SK-N-SH (cell line): Measurements from ENCODE around the gene MX2.

Experiments
- ELF1 ChIP-seq: IDR thresholded peaks from 2 replicates; pipeline ENCODE4 v1.4.0; 2012
- EP300 ChIP-seq, 2 experiments: IDR thresholded peaks; 2 replicates each; pipeline versions ENCODE4 v1.4.0 to v1.6.1; 2012; ENCODE audit warnings: borderline replicate concordance in 1 of 2, low read depth in 1 of 2, low read length in 1 of 2
- EZH2phosphoT487 ChIP-seq: fragments of 200-600 bp; sonication (generic); IDR thresholded peaks from 2 replicates; pipeline ENCODE4 v1.6.1; 2017; ENCODE audit warnings: low read depth, mixed run types, mild to moderate bottlenecking, antibody characterized with exemption, moderate library complexity, borderline replicate concordance
- FOXM1 ChIP-seq: IDR thresholded peaks from 2 replicates; pipeline ENCODE4 v1.4.0; 2012; ENCODE audit warnings: low read depth, mild to moderate bottlenecking
- GABPA ChIP-seq: IDR thresholded peaks from 2 replicates; pipeline ENCODE4 v1.4.0; 2012; ENCODE audit warnings: low read depth, mild to moderate bottlenecking
- MEF2A ChIP-seq: IDR thresholded peaks from 2 replicates; pipeline ENCODE4 v1.4.0; 2012; ENCODE audit warnings: low read depth, borderline replicate concordance
- POLR2AphosphoS5 ChIP-seq: IDR thresholded peaks from 2 replicates; pipeline ENCODE4 v1.6.1; 2012; ENCODE audit warnings: low read depth, low read length
- SMC3 ChIP-seq: IDR thresholded peaks from 2 replicates; pipeline ENCODE4 v1.6.1; 2012; ENCODE audit warnings: low read depth, low read length, improper control_type of control experiment
- YY1 ChIP-seq: IDR thresholded peaks from 2 replicates; pipeline ENCODE4 v1.4.0; 2012; ENCODE audit warnings: low read depth, mild to moderate bottlenecking
- TF ChIP-seq, protein P1 (sequence below): fragments of 200-600 bp; sonication (generic); IDR thresholded peaks from 2 replicates; pipeline ENCODE4 v1.6.1; 2017; ENCODE audit warnings: antibody characterized with exemption, mild to moderate bottlenecking, moderate library complexity
- TF ChIP-seq, protein P2 (sequence below): fragments of 150-350 bp; IDR thresholded peaks from 2 replicates; pipeline ENCODE4 v1.6.1; 2017; ENCODE audit warnings: antibody characterized with exemption, low read length, low read depth, borderline replicate concordance
- TF ChIP-seq, protein P3 (sequence below): IDR thresholded peaks from 2 replicates; pipeline ENCODE4 v1.4.0; 2012; ENCODE audit warnings: low read depth
- TF ChIP-seq, protein P4 (sequence below): IDR thresholded peaks from 2 replicates; pipeline ENCODE4 v1.6.1; 2012; ENCODE audit warnings: mild to moderate bottlenecking, low read depth, low read length, moderate library complexity

DNA sequence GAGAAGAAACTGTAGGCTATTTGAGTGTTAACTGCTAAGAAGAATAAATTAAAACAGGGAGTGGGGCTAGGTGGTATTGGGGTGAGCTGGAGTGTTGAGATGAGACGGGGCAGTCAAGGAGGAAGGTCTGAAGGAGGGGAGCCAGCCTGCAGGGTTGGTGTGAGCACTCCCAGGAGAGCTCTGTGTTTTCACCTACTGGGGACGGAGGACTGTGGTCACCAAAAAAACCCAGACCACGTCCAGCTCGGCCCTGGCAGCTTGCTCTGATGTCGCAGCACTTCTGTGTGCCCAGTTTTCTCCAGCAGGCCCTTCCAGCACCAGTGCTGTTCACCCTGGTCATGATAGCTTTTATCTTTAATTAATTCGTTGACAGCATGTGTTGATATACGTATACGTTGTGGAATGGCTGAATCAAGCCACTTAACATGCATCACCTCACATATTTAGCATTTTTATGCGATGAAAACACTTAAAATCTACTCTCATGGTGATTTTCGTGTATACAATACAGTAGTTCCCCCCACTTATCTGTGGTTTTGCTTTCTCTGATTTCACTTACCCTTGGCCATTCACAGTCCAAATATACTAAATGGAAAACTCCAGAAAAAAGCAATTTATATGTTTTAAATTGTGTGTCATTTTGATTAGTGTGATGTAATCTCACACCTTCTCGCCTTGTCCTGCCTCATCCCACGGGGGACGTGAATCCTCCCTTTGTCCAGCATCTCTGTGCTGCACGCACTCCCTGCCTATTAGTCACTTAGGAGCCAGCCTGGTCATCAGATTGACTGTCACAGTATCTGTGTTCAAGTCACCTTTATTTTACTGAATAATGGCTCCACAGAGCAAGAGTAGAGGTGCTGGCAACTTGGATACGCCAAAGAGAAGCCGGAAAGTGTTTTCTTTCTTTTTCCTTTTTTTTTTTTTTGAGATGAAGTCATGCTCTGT, 32.9 kb upstream of the MX2 start:
- TF ChIP-seq, protein P1, sequence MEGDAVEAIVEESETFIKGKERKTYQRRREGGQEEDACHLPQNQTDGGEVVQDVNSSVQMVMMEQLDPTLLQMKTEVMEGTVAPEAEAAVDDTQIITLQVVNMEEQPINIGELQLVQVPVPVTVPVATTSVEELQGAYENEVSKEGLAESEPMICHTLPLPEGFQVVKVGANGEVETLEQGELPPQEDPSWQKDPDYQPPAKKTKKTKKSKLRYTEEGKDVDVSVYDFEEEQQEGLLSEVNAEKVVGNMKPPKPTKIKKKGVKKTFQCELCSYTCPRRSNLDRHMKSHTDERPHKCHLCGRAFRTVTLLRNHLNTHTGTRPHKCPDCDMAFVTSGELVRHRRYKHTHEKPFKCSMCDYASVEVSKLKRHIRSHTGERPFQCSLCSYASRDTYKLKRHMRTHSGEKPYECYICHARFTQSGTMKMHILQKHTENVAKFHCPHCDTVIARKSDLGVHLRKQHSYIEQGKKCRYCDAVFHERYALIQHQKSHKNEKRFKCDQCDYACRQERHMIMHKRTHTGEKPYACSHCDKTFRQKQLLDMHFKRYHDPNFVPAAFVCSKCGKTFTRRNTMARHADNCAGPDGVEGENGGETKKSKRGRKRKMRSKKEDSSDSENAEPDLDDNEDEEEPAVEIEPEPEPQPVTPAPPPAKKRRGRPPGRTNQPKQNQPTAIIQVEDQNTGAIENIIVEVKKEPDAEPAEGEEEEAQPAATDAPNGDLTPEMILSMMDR: no peak
- no peak for TF ChIP-seq FOXM1
- TF ChIP-seq, protein P2, sequence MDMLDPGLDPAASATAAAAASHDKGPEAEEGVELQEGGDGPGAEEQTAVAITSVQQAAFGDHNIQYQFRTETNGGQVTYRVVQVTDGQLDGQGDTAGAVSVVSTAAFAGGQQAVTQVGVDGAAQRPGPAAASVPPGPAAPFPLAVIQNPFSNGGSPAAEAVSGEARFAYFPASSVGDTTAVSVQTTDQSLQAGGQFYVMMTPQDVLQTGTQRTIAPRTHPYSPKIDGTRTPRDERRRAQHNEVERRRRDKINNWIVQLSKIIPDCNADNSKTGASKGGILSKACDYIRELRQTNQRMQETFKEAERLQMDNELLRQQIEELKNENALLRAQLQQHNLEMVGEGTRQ: no peak
- no peak for TF ChIP-seq MEF2A
- TF ChIP-seq GABPA: no peak
- TF ChIP-seq, protein P3, sequence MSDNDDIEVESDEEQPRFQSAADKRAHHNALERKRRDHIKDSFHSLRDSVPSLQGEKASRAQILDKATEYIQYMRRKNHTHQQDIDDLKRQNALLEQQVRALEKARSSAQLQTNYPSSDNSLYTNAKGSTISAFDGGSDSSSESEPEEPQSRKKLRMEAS: no peak
- TF ChIP-seq EZH2phosphoT487: no peak
- TF ChIP-seq ELF1: no peak
- TF ChIP-seq POLR2AphosphoS5: no peak
- no peak for TF ChIP-seq EP300 (IDR thresholded peaks at IDR 0.05; ENCODE audit: borderline replicate concordance in 1 of 2, low read depth in 1 of 2, low read length in 1 of 2)
- TF ChIP-seq SMC3: no peak
- TF ChIP-seq, protein P4, sequence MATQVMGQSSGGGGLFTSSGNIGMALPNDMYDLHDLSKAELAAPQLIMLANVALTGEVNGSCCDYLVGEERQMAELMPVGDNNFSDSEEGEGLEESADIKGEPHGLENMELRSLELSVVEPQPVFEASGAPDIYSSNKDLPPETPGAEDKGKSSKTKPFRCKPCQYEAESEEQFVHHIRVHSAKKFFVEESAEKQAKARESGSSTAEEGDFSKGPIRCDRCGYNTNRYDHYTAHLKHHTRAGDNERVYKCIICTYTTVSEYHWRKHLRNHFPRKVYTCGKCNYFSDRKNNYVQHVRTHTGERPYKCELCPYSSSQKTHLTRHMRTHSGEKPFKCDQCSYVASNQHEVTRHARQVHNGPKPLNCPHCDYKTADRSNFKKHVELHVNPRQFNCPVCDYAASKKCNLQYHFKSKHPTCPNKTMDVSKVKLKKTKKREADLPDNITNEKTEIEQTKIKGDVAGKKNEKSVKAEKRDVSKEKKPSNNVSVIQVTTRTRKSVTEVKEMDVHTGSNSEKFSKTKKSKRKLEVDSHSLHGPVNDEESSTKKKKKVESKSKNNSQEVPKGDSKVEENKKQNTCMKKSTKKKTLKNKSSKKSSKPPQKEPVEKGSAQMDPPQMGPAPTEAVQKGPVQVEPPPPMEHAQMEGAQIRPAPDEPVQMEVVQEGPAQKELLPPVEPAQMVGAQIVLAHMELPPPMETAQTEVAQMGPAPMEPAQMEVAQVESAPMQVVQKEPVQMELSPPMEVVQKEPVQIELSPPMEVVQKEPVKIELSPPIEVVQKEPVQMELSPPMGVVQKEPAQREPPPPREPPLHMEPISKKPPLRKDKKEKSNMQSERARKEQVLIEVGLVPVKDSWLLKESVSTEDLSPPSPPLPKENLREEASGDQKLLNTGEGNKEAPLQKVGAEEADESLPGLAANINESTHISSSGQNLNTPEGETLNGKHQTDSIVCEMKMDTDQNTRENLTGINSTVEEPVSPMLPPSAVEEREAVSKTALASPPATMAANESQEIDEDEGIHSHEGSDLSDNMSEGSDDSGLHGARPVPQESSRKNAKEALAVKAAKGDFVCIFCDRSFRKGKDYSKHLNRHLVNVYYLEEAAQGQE: no peak
- no peak for TF ChIP-seq YY1
